Fibroblast of lung (primary cell): ENCODE results near the gene METTL8.

Experiments used
- EZH2 ChIP-seq: IDR thresholded peaks from 2 replicates; pipeline ENCODE4 v1.5.1; 2012; ENCODE audit warnings: low read length, control low read depth, mild to moderate bottlenecking; ENCODE audit errors: missing control alignments
- TF ChIP-seq, protein P1 (sequence below), 2 donors: IDR thresholded peaks in 1 of 2; conservative IDR thresholded peaks in 1 of 2; 1 replicate in 1 of 2; 2 replicates in 1 of 2; pipeline ENCODE4 v1.5.1; 2011 to 2012; ENCODE audit warnings: low read length in 2 of 2, control low read depth in 1 of 2, inconsistent platforms in 1 of 2, low read depth in 1 of 2, mild to moderate bottlenecking in 1 of 2

GRCh38 chr2:171289991-171290390 is 143.8 kb downstream of the METTL8 start:
- TF ChIP-seq, protein P1, sequence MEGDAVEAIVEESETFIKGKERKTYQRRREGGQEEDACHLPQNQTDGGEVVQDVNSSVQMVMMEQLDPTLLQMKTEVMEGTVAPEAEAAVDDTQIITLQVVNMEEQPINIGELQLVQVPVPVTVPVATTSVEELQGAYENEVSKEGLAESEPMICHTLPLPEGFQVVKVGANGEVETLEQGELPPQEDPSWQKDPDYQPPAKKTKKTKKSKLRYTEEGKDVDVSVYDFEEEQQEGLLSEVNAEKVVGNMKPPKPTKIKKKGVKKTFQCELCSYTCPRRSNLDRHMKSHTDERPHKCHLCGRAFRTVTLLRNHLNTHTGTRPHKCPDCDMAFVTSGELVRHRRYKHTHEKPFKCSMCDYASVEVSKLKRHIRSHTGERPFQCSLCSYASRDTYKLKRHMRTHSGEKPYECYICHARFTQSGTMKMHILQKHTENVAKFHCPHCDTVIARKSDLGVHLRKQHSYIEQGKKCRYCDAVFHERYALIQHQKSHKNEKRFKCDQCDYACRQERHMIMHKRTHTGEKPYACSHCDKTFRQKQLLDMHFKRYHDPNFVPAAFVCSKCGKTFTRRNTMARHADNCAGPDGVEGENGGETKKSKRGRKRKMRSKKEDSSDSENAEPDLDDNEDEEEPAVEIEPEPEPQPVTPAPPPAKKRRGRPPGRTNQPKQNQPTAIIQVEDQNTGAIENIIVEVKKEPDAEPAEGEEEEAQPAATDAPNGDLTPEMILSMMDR (conservative IDR thresholded peaks at IDR 0.05 in 1 of 2, IDR thresholded peaks at IDR 0.05 in 1 of 2; ENCODE audit: low read depth in 1 of 2, low read length in 2 of 2) = no peak
- TF ChIP-seq EZH2 = no peak
